Kidney epithelial cell (primary cell): Measurements from ENCODE around the gene MRPL40. TPM values are rescaled to one million over a fixed set of nuclear protein-coding genes. Genes with fewer than 3 reads are reported as not detected.

ENCODE experiments used
- DNase-seq: peaks from one replicate; pipeline ENCODE4 v3.0.0-alpha.2; 2010; ENCODE audit warnings: low read depth
- H3K27me3 ChIP-seq: 2 replicates; pipeline ENCODE4 v1.6.0; 2011; ENCODE audit warnings: low read length; ENCODE audit not compliant: control insufficient read depth, insufficient read depth
- H3K36me3 ChIP-seq: 2 replicates; pipeline ENCODE4 v1.5.1; 2011; ENCODE audit warnings: low read length; ENCODE audit not compliant: control insufficient read depth, insufficient read depth
- H3K4me3 ChIP-seq: 2 replicates; pipeline ENCODE4 v1.5.1; 2011; ENCODE audit warnings: low read depth, mild to moderate bottlenecking, control low read depth, low read length
- CTCF ChIP-seq: IDR thresholded peaks from 2 replicates; pipeline ENCODE4 v1.5.1; 2011; ENCODE audit warnings: mild to moderate bottlenecking, moderate library complexity, low read length, control low read depth, inconsistent platforms; ENCODE audit not compliant: insufficient read depth, poor library complexity, severe bottlenecking
- total RNA-seq: library from RNA; depleted of rRNA; stranded (reverse); fragments of >200 nt; gene quantifications from 2 replicates; pipeline ENCODE4 v1.2.3, GENCODE V29; 2015

The MRPL40 gene
- total RNA-seq, 1 donor from 2014 or later: 47.2 TPM

- H3K4me3 ChIP-seq: no peak overlapping the region
- H3K27me3 ChIP-seq: no peaks in the 10 kb centered on the region
- no peak for TF ChIP-seq CTCF
- H3K36me3 ChIP-seq: peaks cover 3% of the 10 kb centered on the region
- DNase-seq: no peak
Measured at GRCh38 chr22:19407649-19408606, 24.4 kb upstream of the MRPL40 start.

- Histone ChIP-seq H3K36me3 (peaks cover 3% of the 10 kb centered on the region), H3K4me3 (no peak overlapping the region), H3K27me3 (no peaks in the 10 kb centered on the region)
- DNase-seq: no peak
- TF ChIP-seq CTCF: no peak
Measured at GRCh38 chr22:19410941-19411689, 21.2 kb upstream of the MRPL40 start.

- TF ChIP-seq CTCF: no peak
- H3K27me3 ChIP-seq: no peaks in the 10 kb centered on the region
- no peak for DNase-seq
- peaks cover 3% of the 10 kb centered on the region for H3K36me3 ChIP-seq
- H3K4me3 ChIP-seq: no peak overlapping the region
Measured at GRCh38 chr22:19411690-19412045, 20.7 kb upstream of the MRPL40 start.

- H3K4me3 ChIP-seq: no peak overlapping the region
- H3K36me3 ChIP-seq: peaks cover 1% of the 10 kb centered on the region
- TF ChIP-seq CTCF: no peak
- no peak for DNase-seq
- no peaks in the 10 kb centered on the region for H3K27me3 ChIP-seq
Measured at GRCh38 chr22:19412478-19412877, 19.9 kb upstream of the MRPL40 start.

GRCh38 chr22:19412923-19413322 lies 19.4 kb upstream of the MRPL40 start:
- H3K27me3 ChIP-seq: no peaks in the 10 kb centered on the region
- no peak for TF ChIP-seq CTCF
- peaks cover under 1% of the 10 kb centered on the region for H3K36me3 ChIP-seq
- no peak for DNase-seq
- no peak overlapping the region for H3K4me3 ChIP-seq

- no peaks in the 10 kb centered on the region for H3K27me3 ChIP-seq
- no peak overlapping the region for H3K4me3 ChIP-seq
- no peaks in the 10 kb centered on the region for H3K36me3 ChIP-seq
- no peak for DNase-seq
- TF ChIP-seq CTCF: no peak
Measured at GRCh38 chr22:19419086-19419463, 13.3 kb upstream of the MRPL40 start.
